Right hindlimb (tissue), 1 donor: ENCODE data around the gene WDR82.
A peak's percentile ranks its signal among the peaks of the same experiment; 100 is the strongest.

ENCODE experiments used
- DNase-seq: peaks from one replicate; pipeline ENCODE4 v3.0.0-alpha.2; 2018

WDR82 gene

DNA sequence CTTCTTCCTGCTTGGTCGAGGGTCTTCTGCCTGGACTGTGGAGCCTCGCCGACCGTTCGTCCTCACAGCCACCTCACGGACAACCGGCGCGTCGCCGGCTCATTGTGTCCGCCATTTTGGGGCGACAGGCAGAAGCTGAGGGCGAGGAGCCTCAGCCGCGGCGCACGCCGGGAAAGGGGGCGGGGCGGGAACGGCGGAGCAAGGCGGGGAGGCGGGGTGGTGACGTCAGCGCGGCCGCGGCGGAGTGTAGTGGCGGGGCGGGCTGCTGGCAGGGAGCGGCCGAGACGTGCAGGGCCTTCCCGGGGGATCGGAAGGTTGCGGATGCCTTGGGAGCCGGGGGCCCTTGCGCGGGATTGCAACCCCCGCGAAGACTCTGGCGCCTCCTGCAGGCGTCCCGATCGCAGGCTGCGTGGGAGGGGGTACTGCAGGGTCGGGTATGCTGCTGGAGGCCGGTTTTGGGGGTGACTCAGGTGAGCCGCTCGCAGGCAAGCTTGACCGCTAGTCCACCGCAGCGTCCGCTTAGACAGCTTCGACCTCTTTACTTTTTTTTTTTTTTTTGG lies at the start of gene WDR82:
Gene WDR82, minus strand, starts transcription at position 140 of the 560 bp plus-strand sequence. CDS start 288 bp downstream, outside the sequence.
- DNase-seq: peak; percentile 98

DNA sequence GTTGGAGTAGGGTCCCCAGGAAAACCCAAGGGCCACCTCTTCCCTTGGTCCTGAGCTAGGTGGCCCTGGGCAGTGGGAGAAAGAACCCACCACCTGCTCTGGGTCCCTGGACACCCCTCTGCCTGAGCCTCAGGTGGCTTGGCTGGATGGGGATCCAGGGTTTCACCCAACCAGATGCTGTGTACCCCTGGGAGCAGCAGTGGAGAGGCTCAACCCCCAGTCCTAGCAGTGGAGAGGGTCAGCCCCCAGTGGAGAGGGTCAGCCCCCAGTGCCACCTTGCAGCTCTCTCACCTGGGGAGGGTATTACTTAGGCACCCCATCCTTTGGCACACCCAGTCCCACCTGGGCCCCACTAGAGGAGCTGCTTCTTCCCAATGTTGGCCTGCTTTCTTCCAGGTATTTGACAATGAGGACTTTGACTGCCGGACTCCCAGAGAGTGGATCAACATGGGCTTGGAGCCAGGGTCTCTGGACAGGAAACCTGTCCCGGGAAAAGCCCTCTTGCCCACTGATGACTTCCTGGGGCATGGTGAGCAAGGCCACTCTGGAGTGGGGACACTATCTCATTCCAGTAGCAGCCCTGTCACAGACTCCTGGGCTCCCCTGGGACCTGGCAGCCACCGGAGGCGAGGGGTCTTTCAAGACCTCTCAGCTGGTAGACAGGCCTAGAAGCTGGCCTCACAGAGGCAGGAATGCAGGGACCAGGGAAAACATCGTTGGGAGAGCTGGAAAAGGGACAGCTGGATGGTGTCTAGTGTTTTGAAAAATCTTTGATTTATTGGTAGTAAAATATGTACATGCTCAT lies 49.2 kb upstream of the WDR82 start:
- no peak for DNase-seq

DNA sequence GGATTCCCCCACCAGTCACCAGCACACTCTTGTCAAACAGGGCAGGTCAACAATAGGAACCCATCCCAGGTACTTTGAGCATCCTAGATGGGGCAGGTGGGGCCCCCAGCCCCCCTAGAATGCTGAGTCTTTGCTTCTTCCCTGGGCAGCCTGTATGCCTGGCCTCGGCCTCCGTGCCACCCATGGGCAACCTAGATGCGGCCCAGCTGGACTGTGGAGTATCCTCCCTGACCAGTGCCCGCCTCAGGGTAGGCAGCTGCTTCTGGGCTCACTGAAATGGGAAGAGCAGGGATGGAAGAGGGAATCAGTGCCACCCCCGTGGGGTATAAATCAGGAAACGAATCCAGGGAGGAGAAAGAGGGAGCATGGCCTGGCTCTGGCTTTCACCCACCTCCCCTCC lies 48.5 kb upstream of the WDR82 start:
- no peak for DNase-seq

DNA sequence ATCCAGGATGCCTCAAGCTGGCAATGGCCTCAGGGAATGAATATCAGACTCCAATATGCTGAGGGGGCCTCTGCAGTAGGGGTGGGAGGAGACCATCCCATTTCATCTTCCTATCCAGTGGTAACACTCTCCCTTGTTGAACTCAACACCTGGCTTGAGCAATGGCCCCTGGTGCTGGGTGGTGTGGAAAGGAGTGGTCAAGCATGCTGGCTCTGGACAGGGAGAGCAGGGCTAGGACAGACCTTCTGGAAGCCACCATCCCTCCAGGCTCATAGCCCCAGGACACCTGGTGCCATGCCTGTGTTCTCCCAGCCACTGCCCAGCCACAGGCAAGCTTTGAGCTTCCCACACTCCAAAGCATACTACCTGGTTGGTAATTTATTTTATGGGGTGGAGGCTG lies 47.2 kb upstream of the WDR82 start:
- DNase-seq: no peak

- DNase-seq: no peak
Observed at GRCh38 chr3:52324676-52325075, 46.2 kb upstream of the WDR82 start.

DNA sequence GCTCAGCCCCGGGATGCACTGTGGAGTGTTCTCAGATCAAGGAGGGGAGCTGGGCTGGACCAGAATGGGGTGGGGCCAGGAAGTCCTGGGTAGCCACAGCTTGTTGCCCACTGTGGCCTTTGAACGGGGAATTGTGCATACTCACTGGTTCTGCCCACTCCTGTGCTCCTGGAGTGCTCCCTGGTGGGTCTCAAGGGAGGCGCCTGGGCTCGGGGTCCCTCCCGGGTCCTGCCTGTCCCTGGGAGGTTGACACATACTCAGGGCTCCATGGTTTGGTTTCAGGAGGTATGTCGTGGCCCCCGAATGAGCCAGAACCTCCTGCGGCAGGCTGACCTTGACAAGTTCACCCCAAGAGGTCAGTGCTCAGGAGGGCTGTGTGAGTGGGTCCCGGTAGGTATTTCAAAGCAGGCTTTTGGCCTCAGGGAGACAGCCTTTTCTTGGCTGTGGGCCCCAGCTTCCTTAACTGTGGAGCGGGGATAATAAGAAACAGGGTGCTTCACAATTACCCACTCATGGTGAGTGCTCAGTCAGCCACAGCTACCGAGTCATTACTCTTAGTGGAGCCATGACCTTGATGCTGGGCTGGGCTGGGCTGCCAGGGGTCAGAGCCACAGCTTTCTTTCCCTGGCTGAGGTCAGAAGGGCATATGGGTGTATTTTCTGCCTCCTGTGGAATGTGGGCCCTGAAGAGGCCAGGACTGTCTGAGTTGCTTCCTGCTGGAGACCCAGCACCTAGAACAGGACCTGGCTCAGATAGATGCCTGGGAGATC lies 45.3 kb upstream of the WDR82 start:
- DNase-seq: peak; percentile 11

DNA sequence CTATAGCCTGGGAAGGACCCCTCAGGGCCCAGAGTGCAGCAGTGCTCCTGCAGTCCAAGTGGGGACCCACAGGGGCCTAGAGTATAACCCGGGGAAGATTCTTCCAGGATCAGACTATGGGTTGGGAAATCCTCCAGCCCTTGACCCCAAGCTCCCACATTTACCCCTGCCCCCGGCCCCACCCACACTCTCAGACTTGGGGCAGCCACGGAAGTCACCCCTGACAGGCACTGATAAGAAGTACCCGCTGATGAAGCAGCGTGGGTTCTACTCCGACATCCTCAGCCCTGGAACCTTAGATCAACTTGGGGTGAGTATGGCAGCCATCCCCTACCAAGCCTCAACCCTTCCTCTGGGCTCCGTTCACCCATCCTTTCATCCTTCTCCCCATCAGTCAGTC lies 44.0 kb upstream of the WDR82 start:
- DNase-seq: peak; percentile 6

DNA sequence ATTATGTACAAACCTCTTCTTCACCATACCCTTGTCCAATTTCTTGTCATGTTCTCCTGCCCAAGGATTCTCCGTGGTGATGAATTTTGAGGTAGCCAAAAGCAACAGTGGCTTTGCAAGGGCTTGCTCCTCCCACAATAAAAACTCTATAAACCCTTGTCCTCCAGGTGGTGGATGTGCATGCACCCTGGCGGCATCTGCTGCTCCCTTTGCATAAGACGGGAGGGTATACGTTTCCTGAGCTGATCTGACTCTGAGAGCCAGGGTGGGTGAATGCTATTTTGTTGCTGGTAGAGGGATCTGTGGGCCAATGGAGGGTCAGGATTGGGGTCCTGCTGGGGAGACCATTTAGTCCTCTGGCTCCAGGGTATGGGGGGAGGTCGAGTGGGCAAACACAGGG lies 43.0 kb upstream of the WDR82 start:
- DNase-seq: peak; percentile 7

DNA sequence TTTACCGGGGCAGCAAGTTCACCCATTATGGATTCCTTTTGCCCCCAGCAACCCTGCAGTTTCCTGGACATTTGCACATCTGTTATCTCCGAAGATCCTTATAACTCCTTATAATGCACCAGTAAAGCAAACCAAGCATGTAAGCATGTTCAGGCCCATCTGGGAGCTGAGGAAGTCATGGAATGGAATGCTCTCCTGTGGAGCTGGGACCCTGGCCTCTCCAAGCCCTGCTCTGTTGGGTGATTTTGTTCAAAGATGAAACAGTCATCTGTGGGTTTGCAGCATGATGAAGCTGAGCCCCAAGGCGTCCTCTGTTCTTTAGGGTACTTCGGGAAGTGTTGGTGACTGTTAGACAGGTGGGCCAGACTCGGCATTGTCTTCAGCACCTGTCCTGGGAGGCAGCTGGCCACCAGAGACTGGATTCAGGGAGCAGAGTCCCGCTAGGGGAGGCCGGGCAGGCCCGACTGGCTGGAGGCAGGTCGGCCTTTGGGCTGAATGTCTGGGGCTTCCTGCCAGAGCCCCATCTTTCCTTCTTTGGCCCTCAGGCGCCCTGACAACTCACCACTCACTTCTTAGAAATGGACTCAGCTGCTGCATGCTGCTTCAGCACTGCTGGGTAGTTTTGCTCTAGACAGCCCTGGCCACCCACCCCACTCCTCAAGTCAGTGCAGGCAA lies 41.6 kb upstream of the WDR82 start:
- no peak for DNase-seq

DNA sequence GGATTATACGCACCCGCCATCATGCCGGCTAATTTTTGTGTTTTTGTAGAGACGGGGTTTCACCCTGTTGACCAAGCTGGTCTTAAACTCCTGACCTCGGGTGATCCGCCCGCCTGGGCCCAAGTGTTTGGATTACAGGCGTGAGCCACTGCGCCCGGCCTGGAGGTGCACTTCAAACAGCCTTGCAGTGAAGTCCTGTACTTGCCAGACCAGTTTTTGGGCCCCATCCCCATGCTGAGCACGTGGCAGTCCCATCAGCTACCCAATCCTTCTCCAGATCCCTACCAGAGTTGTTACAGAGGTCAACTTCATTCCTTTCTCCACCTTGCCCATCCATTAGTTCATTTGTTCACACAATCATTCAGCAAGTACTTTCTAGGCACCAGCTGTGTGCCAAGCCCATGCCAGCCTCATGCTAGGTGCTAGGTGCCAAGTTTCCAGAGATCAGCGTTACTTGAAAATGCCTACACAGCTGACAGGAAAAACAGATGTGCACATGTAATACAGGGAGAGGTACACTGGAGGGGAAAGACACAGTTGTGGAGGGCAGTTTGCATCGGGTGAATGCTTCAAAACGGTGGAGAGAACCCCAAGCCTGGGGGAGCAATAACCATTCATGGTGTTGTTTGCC lies 39.9 kb upstream of the WDR82 start:
- peak; percentile 65 for DNase-seq

DNA sequence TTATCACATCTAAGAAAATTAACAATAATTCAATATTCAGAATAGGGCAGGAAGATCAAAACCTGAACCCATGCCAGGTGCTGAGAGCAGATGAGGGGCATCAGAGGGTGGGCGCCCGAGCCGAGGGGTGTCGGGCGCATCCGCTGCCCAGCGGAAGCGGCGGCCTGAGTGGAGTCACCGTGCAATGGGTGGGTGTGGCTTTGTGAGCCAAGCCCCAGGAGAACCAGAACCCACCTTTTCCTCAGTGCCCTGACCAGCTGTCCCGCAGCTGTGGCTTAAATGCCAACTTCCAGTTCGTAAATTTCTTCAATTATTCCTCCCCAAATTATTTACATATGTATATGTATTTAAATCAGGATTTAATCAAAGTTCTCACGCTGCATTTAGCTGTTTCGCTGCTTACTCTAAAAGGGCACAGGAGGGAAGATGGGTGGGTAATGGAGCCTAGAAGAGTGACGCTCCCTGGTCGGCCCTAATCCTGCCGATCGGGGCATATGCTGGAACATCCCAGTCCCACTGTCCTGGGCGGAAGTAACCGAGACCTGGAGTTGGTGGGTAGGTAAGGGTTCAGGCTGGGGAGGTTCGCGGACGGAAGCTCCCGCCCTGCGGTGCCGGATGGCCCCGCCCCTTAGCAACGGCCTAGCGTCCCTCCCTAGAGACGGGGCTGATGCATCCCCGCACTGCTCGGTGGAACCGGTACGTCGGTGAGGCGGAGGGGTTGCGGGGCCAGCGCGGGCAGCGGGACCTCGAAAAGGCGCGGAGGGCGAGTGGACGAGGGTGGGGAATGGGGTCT lies 39.0 kb upstream of the WDR82 start:
- DNase-seq: peak; percentile 60

- no peak for DNase-seq
Observed at GRCh38 chr3:52315977-52316764, 37.7 kb upstream of the WDR82 start, which contains the start of gene DNAH1. TSS of gene DNAH1 (plus strand) at chr3:52316319. CDS start at chr3:52322443, 6,124 bp downstream.

DNA sequence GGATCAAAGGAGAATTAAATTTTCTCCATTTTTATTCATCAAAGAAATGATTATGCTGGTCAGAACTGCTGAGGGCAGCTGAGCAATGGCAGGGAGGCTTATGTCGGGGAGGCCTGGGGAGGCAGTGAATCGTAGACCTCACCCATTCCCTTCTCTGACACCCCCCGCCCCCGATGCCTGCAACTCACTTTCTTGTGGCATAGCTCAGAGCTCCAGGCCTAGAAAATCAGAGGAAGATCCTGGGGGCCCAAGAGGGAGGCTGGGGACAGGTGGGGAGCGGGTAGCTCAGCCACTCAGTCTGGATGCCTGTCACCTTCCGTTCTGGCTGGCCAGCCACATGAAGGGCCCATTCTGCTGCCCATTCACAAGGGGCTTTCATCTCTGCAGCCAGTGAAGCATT lies 36.6 kb upstream of the WDR82 start:
- DNase-seq: no peak

- no peak for DNase-seq
Observed at GRCh38 chr3:52314489-52314888, 36.0 kb upstream of the WDR82 start.

DNA sequence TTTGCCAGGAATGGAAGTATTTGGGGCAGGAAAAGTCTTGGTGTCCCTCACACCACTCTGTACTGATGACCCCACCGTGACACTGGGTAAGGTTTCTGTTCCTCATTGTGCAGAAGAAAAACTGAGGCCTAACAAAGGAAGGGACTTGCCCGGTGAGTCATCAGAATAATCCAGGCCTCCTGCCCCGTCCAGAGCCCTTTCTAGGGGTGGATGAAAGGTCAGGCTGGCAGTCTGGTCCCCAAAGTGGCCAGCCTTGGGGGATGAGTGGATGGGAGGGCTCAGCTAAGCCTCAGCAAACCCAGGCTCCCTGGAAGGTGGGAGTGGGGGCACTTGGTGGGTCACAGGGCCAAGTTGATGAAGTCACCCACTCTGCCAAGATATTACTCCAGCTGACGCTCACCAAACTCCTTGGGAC lies 35.3 kb upstream of the WDR82 start:
- no peak for DNase-seq

- no peak for DNase-seq
Observed at GRCh38 chr3:52313188-52313773, 34.8 kb upstream of the WDR82 start.

- no peak for DNase-seq
Observed at GRCh38 chr3:52311576-52312119, 33.2 kb upstream of the WDR82 start.

- DNase-seq: no peak
Observed at GRCh38 chr3:52310861-52311575, 32.6 kb upstream of the WDR82 start.

- no peak for DNase-seq
Observed at GRCh38 chr3:52308308-52308707, 29.9 kb upstream of the WDR82 start.

DNA sequence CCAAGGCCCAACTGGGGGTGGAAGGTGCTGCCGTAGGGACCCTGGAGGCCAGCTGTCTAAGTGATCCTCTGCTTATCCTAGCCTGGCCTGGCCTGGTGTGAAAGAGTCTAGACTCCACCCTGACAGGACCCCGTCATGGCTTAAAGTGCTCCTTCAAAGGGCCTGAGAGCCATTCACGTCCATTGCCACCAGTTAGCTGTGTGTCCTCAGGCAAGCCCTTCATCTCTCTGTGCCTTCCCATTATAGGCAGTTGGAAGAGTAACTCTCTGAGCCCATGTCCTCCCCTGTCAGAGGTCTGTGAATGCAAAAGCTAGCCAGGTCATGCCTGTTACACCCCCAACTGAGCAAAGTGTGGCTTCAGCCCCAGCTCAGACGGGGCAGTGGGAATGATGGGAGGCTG lies 28.5 kb upstream of the WDR82 start:
- DNase-seq: no peak
